Bronchial epithelial cell (primary cell): Measurements from ENCODE around the gene ATP2C1. TPM values are rescaled to one million over a fixed set of nuclear protein-coding genes. Genes with fewer than 3 reads are reported as not detected.

Experiments used
- DNase-seq: peaks from one replicate; pipeline ENCODE4 v3.0.0-alpha.2; 2010; ENCODE audit warnings: low read depth
- FAIRE-seq: peaks from 2 replicates; lab custom pipeline; 2011; peaks lifted over from hg19 to GRCh38; lab: Jason Lieb, UNC
- H3K27me3 ChIP-seq: 2 replicates; pipeline ENCODE4 v1.5.1; 2011; ENCODE audit warnings: low read length; ENCODE audit not compliant: control insufficient read depth, insufficient read depth
- H3K36me3 ChIP-seq: 2 replicates; pipeline ENCODE4 v1.5.1; 2011; ENCODE audit warnings: low read length; ENCODE audit not compliant: control insufficient read depth, insufficient read depth
- H3K4me3 ChIP-seq: 2 replicates; pipeline ENCODE4 v1.5.1; 2011; ENCODE audit warnings: mild to moderate bottlenecking, low read depth, low read length, control low read depth
- CTCF ChIP-seq: IDR thresholded peaks from 2 replicates; pipeline ENCODE4 v1.5.1; 2011; ENCODE audit warnings: mild to moderate bottlenecking, moderate library complexity, low read length, control low read depth, inconsistent platforms; ENCODE audit not compliant: insufficient read depth, severe bottlenecking
- total RNA-seq: library from RNA; depleted of rRNA; stranded (reverse); fragments of >200 nt; gene quantifications from 2 replicates; pipeline ENCODE4 v1.2.1, GENCODE V29; 2014

The ATP2C1 gene
- total RNA-seq, 1 donor from 2014 or later = 96.9 TPM

GRCh38 chr3:130897316-130897715, 3.4 kb downstream of the ATP2C1 start:
- Histone ChIP-seq H3K36me3 (no peaks in the 10 kb centered on the region), H3K27me3 (no peaks in the 10 kb centered on the region), H3K4me3 (no peak overlapping the region)
- DNase-seq (no peak), FAIRE-seq (no peak)
- TF ChIP-seq CTCF = no peak

GRCh38 chr3:130900959-130901358, 7.1 kb downstream of the ATP2C1 start:
- Histone ChIP-seq H3K27me3 (no peaks in the 10 kb centered on the region), H3K36me3 (no peaks in the 10 kb centered on the region), H3K4me3 (no peak overlapping the region)
- TF ChIP-seq CTCF = no peak
- FAIRE-seq (no peak), DNase-seq (no peak)

- TF ChIP-seq CTCF = no peak
- FAIRE-seq = no peak
- Histone ChIP-seq H3K4me3 (no peak overlapping the region), H3K27me3 (no peaks in the 10 kb centered on the region), H3K36me3 (no peaks in the 10 kb centered on the region)
- DNase-seq = no peak
Observed at GRCh38 chr3:130901463-130902204, 7.8 kb downstream of the ATP2C1 start.

GRCh38 chr3:130903412-130903908, 9.6 kb downstream of the ATP2C1 start:
- H3K4me3 ChIP-seq = no peak overlapping the region
- FAIRE-seq (no peak), DNase-seq (no peak)
- H3K36me3 ChIP-seq = no peaks in the 10 kb centered on the region
- no peaks in the 10 kb centered on the region for H3K27me3 ChIP-seq
- no peak for TF ChIP-seq CTCF

- no peaks in the 10 kb centered on the region for H3K27me3 ChIP-seq
- H3K4me3 ChIP-seq = no peak overlapping the region
- FAIRE-seq (no peak), DNase-seq (peak; percentile 26)
- H3K36me3 ChIP-seq = no peaks in the 10 kb centered on the region
- no peak for TF ChIP-seq CTCF
Observed at GRCh38 chr3:130904491-130904890, 10.6 kb downstream of the ATP2C1 start.

GRCh38 chr3:130905551-130905950, 11.7 kb downstream of the ATP2C1 start:
- Histone ChIP-seq H3K36me3 (no peaks in the 10 kb centered on the region), H3K4me3 (no peak overlapping the region), H3K27me3 (no peaks in the 10 kb centered on the region)
- no peak for FAIRE-seq
- DNase-seq = peak; percentile 55
- TF ChIP-seq CTCF = no peak
